ENCODE data around the gene SEC16B.

SEC16B gene

GRCh38 chr1:177979272-177979671, 9.4 kb upstream of the SEC16B start:
- DNase-seq (ENCODE audit: low read depth): no peak
- no peak overlapping the region for H3K4me3 ChIP-seq (ENCODE audit: low read depth, low read length)

- DNase-seq (ENCODE audit: low read depth): no peak
- H3K4me3 ChIP-seq (ENCODE audit: low read depth, low read length): no peak overlapping the region
Measured at GRCh38 chr1:177978530-177978929, 8.7 kb upstream of the SEC16B start.

GRCh38 chr1:177977141-177977540, 7.3 kb upstream of the SEC16B start:
- no peak overlapping the region for H3K4me3 ChIP-seq (ENCODE audit: low read depth, low read length)
- DNase-seq (ENCODE audit: low read depth): no peak

GRCh38 chr1:177976596-177976995, 6.7 kb upstream of the SEC16B start:
- DNase-seq (ENCODE audit: low read depth): no peak
- H3K4me3 ChIP-seq (ENCODE audit: low read depth, low read length): no peak overlapping the region

GRCh38 chr1:177975588-177976495, 6.0 kb upstream of the SEC16B start:
- no peak for DNase-seq (ENCODE audit: low read depth)
- H3K4me3 ChIP-seq (ENCODE audit: low read depth, low read length): no peak overlapping the region

- DNase-seq (ENCODE audit: low read depth): no peak
- H3K4me3 ChIP-seq (ENCODE audit: low read depth, low read length): no peak overlapping the region
Measured at GRCh38 chr1:177973585-177973984, 3.7 kb upstream of the SEC16B start.

GRCh38 chr1:177969109-177969508, 749 bp downstream of the SEC16B start:
- DNase-seq (ENCODE audit: low read depth): no peak
- no peak overlapping the region for H3K4me3 ChIP-seq (ENCODE audit: low read depth, low read length)

GRCh38 chr1:177966199-177966598, 3.7 kb downstream of the SEC16B start:
- H3K4me3 ChIP-seq (ENCODE audit: low read depth, low read length): no peak overlapping the region
- DNase-seq (ENCODE audit: low read depth): no peak

GRCh38 chr1:177965293-177965692, 4.6 kb downstream of the SEC16B start:
- no peak overlapping the region for H3K4me3 ChIP-seq (ENCODE audit: low read depth, low read length)
- no peak for DNase-seq (ENCODE audit: low read depth)

GRCh38 chr1:177964336-177964735, 5.5 kb downstream of the SEC16B start:
- no peak for DNase-seq (ENCODE audit: low read depth)
- no peak overlapping the region for H3K4me3 ChIP-seq (ENCODE audit: low read depth, low read length)

- no peak overlapping the region for H3K4me3 ChIP-seq (ENCODE audit: low read depth, low read length)
- no peak for DNase-seq (ENCODE audit: low read depth)
Measured at GRCh38 chr1:177960939-177961622, 8.8 kb downstream of the SEC16B start.

GRCh38 chr1:177959811-177960515, 9.9 kb downstream of the SEC16B start:
- H3K4me3 ChIP-seq (ENCODE audit: low read depth, low read length): no peak overlapping the region
- DNase-seq (ENCODE audit: low read depth): no peak

GRCh38 chr1:177958092-177958491, 11.8 kb downstream of the SEC16B start:
- no peak overlapping the region for H3K4me3 ChIP-seq (ENCODE audit: low read depth, low read length)
- no peak for DNase-seq (ENCODE audit: low read depth)

- DNase-seq (ENCODE audit: low read depth): no peak
Measured at GRCh38 chr1:177954076-177954475, 15.8 kb downstream of the SEC16B start.

GRCh38 chr1:177953549-177953948, 16.3 kb downstream of the SEC16B start:
- H3K4me3 ChIP-seq (ENCODE audit: low read depth, low read length): no peak overlapping the region
- DNase-seq (ENCODE audit: low read depth): no peak

More at GRCh38 chr1:177954076-177954475, 15.8 kb downstream of the SEC16B start:
- no peak overlapping the region for H3K4me3 ChIP-seq (ENCODE audit: low read depth, low read length)

- H3K4me3 ChIP-seq (ENCODE audit: low read depth, low read length): no peak overlapping the region
- no peak for DNase-seq (ENCODE audit: low read depth)
Measured at GRCh38 chr1:177952691-177953090, 17.2 kb downstream of the SEC16B start.

- H3K4me3 ChIP-seq (ENCODE audit: low read depth, low read length): no peak overlapping the region
- no peak for DNase-seq (ENCODE audit: low read depth)
Measured at GRCh38 chr1:177952249-177952648, 17.6 kb downstream of the SEC16B start.

GRCh38 chr1:177950506-177950905, 19.4 kb downstream of the SEC16B start:
- H3K4me3 ChIP-seq (ENCODE audit: low read depth, low read length): no peak overlapping the region
- DNase-seq (ENCODE audit: low read depth): no peak

- H3K4me3 ChIP-seq (ENCODE audit: low read depth, low read length): no peak overlapping the region
- DNase-seq (ENCODE audit: low read depth): no peak
Measured at GRCh38 chr1:177948336-177948972, 21.4 kb downstream of the SEC16B start.

GRCh38 chr1:177947623-177948022, 22.2 kb downstream of the SEC16B start:
- no peak overlapping the region for H3K4me3 ChIP-seq (ENCODE audit: low read depth, low read length)
- DNase-seq (ENCODE audit: low read depth): no peak

Data from skeletal muscle cell (primary cell).